ENCODE results near the gene CHRNA4.

DNA sequence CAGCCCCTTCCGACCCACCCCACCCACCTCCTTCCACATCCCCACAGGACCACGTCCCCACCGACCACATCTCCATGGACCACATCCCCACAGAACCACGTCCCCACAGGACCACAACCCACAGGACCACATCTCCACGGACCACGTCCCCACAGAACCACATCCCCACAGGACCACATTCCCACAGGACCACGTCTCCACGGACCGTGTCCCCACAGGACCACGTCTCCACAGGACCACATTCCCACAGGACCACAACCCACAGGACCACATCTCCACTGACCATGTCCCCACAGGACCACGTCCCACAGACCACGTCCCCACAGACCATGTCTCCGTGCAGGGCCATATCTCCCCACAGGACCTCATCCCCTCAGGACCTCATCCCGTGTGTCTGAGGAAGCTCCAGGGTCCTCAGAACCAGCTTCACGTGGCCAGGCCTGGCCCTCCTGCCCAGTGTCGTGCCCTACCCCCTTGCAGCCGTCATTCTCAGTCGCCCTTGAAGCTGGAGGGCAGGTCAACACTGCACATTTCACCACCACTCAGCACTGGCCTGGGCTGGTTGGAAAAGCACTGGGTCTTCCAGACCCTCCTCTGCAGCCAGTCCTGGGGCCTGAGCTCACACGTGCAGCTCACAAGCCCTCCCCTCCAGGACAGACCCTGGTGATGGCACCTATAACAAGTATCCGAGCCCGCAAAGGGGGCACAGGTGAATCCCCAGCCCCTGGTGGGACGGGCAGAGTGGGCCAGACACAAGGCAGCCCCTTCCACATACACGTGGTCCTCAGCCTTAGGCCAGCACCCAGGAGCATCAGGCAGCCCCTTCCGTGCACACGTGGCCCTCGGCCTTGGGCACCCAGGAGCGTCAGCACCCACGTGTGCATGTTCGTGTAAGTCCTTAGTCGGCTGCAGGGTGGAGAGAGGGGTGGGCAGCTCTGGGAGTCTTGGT is 3.9 kb downstream of the CHRNA4 start:
- TF ChIP-seq, protein P1, sequence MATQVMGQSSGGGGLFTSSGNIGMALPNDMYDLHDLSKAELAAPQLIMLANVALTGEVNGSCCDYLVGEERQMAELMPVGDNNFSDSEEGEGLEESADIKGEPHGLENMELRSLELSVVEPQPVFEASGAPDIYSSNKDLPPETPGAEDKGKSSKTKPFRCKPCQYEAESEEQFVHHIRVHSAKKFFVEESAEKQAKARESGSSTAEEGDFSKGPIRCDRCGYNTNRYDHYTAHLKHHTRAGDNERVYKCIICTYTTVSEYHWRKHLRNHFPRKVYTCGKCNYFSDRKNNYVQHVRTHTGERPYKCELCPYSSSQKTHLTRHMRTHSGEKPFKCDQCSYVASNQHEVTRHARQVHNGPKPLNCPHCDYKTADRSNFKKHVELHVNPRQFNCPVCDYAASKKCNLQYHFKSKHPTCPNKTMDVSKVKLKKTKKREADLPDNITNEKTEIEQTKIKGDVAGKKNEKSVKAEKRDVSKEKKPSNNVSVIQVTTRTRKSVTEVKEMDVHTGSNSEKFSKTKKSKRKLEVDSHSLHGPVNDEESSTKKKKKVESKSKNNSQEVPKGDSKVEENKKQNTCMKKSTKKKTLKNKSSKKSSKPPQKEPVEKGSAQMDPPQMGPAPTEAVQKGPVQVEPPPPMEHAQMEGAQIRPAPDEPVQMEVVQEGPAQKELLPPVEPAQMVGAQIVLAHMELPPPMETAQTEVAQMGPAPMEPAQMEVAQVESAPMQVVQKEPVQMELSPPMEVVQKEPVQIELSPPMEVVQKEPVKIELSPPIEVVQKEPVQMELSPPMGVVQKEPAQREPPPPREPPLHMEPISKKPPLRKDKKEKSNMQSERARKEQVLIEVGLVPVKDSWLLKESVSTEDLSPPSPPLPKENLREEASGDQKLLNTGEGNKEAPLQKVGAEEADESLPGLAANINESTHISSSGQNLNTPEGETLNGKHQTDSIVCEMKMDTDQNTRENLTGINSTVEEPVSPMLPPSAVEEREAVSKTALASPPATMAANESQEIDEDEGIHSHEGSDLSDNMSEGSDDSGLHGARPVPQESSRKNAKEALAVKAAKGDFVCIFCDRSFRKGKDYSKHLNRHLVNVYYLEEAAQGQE (IDR thresholded peaks at IDR 0.05; ENCODE audit: insufficient read depth in 1 of 2, low read depth in 2 of 2, low read length in 2 of 2) = no peak
- TF ChIP-seq POLR2AphosphoS5 (IDR thresholded peaks at IDR 0.05; ENCODE audit: low read depth, low read length) = no peak
- TF ChIP-seq SIN3A (IDR thresholded peaks at IDR 0.05; ENCODE audit: borderline replicate concordance, insufficient read depth, low read length) = no peak
- no peak for TF ChIP-seq TAF1 (IDR thresholded peaks at IDR 0.05; ENCODE audit: borderline replicate concordance, insufficient read depth, low read length)

Measured in PFSK-1 (cell line).